IPS-NIHi7 (cell line): ENCODE data around the gene INTS1.
"Not testable (repeated sequence)": the region's sequence is repeated elsewhere in the genome, so short reads cannot be mapped to it uniquely, and the experiment has no call there.

Experiments used
- DNase-seq: peaks from one replicate; pipeline ENCODE4 v3.0.0; 2012; ENCODE audit warnings: mixed read lengths; ENCODE audit errors: extremely low spot score

Gene INTS1

DNA sequence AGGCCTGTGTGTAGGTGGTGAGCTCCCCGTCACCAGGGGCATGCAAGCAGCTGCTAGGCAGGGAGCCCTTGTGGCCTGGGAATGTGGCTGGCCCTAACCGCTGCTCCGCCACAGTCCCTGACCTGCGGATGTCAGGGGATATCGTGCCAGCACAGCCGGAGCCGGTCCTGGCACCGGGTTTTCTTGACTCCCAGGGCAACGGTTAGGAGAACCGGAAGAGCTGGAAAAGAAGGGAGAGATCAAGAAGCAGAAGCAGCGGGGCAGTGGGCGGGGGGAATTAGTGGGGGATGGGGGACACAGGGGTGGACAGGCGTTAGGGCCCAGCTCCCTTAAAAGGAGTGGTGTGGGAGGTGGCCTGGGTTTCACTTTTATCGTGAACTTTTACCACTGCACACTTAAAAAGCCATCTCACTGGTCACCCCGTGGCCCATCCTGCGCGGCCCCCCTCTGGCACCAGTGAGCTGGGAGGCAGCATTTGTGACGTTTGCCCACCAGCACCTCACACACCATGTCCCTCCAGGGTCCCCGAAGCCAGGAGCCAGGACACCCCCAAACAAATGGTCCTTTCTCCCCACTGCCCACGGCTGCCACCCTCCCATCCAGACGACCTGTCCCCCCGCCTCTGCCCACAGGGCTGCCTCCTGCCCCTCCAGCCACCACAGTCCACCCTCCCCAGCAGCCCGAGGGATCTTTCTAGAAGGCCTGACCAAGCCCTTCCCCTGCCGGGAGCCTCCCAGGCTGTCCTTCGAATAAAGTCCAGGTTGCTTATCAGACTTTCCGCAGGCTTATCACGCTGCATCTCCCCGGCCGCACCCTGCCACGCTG lies 43.2 kb downstream of the INTS1 start:
- peak; percentile 67 for DNase-seq

DNA sequence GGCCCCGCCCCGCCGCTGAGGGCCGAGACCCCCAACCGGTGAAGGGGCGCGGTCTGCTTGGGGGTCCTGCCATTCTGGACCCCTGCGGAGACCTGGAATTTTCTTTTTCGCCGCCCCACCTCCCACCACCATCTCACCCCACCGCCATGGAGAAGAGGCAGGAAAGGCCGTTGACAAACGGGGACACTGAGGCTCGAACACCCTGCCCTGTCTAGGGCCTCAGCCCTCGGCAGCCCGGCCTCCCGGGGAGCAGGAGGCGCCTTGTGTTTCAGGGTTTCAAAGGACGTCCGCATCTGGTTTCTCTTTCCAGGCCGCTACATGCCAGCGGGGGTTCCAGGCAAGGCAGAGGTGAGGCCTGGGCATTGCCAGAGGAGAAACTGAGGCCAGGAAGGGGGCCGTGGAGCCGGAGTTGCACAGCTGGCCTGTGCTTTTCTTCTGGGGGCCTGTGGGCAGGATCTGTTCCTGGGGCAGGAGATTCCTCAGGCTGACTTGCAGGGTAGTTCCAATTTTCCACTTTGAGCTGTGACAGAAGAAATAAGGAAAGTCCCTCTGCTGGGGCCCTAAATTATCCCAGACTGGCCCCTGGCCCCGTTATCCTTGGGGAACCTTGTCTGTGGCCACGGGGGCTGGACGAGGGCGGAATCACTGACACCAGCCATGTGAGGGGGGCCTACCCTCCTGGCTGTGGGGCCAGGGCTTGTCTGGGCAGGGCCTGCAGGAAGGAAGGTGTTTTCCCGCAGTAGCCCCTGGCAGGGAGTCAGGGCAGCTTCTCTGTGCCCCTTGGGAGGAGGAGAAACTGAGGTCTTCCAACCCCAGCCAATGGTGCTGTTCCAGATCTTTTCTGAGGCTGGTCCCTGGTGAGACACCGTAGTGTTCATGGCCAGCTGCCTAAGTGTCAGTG lies 44.0 kb downstream of the INTS1 start:
- peak; percentile 47 for DNase-seq

DNA sequence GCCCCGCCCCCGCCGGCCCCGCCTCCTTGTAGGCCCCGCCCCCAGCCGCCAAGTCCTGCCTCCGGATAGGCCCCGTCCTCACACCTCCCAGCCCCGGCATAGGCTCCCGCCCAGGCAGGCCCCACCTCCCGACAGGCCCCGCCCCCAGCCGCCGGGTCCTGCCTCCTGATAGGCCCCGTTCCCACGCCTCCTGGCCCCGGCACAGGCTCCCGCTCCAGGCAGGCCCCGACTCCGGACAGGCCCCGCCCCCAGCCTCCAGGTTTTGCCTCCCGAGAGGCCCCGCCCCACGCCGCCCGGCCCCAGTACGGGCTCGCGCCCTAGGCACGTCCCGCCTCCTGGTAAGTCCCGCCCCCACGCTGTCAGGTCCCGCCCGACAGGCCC lies 44.7 kb downstream of the INTS1 start:
- peak; percentile 100 for DNase-seq

DNA sequence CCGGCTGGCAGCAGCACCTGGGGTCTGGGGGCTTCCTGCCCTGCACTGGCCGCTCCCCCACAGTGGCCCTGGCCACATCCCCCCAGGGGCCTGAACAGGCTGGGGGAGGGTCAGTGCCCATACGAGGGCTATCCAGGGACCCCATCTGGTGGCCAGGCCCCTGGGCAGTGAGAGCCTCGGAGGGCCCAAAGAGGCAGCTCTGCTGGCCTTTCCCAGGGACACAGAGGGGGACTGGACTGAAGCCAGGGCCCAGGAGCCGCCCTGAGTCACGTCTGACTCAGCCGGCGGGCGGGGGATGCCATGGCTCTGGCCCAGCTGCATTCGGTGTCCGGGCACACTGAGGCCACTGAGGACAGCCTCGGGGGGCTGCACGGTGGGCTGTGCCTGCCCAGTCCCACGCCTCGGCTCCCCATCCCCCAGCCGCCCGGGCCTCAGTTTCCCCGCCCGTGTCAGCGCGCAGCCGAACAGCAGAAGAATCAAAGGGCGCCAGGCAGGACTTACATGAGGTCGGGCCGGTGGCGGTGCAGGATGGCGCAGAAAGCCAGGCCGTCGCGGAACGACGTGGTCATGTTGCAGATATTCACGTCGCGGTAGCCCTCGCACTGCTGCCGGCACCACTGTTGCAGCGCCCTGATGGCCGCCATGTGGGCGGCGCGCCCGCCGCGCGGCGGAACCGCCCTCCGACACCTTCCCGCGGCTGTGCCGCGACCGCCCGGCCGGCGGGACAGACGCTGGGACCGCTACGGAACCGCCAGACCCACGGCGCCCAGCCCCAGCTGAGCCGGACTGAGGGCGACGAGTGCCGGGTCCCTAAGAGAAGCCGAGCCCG lies 45.3 kb downstream of the INTS1 start, which contains the start of gene MICALL2:
MICALL2 (minus strand) TSS at position 788 of the 829 bp plus-strand sequence; CDS start at position 644, 144 bp downstream.
- peak; percentile 74 for DNase-seq

DNA sequence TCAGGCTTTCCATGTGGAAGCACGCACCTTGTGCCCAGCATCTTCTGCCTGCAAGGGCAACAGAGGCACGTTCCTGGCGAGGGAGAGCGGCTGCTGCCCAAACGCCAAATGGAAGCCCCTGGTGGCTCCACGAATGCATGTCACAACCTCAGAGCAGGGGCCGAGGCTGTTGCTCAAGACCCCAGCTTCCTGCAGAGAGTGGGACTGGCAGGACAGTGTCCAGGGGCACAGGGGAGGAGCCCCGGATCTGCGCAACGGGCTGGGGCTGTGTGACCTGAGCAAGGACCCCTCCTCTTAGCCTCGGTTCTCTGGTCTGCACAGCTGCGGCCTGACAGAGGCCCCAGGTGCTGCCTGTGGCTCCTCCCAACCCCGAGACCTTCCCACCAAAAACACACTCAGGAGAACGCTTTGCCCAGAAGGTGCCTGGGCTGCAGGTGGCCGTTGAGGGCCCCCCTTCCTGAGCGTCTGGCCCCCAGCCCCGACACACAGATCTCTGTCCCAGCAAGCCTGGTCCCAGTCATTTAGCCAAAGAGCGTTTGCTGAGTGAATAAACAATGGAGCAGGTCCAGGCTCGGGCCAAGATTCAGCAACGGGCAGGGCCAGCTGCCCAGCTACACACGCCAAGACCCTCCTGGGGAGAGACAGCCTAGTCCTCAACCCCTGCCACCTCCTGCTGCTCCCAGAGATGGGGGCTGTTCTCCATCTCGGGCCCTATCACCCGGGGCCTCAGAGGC lies 46.1 kb downstream of the INTS1 start:
- DNase-seq: no peak

DNA sequence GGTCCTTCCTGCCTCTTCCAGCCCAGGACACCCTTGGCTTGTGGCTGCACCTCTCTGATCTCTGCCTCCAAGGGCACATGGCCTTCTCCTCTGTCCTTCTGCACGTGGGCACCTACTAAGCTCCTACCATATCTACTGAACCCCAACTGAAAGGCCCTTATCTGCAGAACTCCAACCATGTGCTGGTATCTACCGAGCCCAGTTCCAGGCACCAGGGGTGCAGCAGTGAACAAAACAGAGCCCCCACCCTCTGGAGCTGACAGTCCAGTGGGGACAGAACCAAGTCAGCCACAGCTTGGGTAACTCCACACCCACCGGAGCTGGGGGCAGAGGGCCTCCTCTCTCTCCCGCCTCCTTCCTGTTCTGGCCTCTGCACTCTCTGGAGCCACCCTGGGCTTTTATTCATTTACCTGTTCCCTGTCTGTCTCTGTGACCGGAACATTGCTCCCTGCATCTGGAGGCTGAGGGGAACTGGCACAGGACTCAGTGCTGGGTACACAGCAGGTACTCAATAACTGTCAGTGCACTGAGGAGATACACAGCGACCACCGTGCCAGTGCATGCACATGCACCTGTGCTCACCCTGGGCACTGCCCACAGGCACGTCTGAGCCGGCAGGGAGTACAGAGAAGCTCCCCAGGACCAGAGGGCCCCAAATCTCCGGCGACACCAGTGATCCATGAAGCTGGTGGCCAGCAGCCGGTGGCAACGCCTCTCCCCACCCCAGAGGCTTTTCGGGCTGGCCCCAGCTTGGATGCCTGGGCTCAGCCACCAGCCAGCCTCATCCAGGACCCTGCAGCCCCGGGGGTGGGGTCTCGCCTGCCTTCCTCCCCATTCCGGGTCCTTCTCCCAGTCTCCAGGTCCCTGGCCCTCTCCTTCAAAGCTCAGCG lies 46.9 kb downstream of the INTS1 start:
- no peak for DNase-seq

DNA sequence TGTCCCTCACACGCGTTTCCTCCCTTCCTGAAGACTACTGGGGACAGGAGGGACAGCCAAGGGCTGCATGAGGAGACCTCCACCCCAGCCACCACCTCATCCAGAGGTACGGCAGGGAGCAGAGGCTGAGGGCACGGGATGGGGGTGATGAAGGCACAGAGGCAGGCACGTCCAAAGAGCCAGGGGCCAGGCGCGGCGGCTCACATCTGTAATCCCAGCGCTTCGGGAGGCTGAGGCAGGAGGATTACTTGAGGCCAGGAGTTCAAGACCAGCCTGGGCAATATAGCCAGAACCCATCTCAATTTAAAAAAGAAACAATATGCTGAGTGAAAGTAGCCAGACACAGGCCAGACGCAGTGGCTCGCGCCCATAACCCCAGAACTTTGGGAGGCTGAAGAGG lies 48.2 kb downstream of the INTS1 start:
- DNase-seq: no peak

DNA sequence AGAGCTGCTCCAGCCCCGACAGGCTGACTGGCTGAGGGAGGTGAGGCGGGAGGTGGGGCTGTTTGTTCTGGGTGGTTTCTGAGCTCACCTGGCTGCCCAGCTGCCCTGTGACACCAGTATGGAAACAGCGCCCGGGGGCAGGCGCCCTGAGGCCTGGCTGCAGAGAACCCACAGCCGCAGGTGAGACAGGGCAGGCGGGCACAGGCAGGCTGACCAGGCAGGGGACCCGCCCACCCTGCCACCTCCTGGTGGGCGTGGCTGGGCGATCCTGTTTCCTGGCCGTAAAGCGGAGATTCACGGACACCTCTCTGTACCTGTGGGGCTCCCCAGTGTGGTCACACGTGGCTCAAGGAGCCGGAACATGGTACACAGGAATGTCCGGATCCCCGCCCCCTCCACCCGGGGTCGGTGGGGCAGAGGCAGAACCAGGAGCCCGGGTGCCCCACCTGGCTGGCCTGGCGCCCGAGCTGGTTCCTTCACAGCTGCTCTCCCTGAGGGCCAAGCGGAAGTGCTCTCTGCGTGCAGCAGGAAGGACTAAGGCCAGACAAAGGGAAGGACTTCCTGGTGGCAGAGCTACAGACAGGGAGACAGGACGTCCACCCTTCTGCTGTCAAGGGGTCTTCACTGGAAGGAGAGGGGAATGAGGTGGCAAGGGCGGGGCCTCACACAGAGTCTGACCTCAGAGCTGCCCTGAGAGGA lies 48.8 kb downstream of the INTS1 start:
- DNase-seq: no peak

DNA sequence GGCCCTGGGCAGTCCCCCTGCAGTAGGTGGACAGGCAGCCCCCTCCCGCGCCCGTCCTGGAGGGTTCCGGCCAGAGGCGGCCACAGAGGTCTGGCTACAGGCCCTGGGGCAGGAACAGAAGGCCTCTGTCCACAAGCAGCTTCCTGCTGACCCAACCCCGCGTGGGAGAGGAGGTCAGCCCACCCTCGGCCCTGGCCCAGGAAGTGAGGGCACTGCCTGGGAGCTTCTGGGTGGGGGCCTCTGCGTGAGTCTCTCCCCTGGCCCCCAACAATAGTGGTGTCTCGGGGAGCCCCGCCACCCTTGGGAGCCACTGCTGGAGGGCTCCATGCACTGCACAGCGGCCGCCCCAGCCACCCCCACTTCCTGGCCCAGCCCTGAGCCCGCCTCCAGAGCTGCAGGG lies 49.6 kb downstream of the INTS1 start:
- DNase-seq: no peak

DNA sequence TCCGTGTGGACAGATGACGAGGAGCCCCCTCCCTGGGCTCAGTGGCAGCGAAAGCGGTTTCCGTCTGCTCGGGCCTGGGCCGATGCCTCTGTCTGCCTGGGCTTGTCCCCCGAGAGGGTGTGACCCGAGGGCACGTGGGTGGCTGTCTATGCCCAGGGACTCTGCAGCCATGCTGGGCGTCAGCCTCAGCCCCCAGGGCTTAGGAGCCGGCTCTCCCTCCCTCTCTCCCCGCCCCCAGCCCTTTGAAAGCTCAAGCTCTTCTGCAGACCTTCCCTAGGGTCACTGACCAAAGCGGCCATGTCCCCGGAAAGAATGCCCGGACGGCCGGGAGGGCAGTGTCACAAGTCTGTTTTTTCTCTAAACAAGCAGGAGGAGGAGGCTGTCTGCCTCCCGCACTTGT lies 52.0 kb downstream of the INTS1 start:
- no peak for DNase-seq

DNA sequence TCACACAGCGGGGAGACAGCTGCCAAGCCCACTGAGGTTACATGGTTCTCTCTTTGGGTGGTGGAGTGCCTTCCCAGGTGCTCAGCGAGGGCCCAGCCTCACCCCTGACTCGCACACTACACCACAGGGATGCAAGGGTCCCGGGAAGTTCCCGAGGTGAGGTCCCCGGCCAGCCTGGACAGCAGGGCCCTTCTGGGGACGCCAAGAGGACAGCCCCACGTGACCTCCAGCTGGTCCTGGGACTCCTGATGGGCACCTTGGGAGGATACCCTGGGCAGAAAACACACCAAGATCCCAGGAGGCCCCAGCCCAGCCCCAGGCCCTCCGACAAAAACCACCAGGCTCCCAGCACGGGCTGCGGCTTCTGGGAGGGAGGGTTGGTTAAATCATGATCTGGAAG lies 53.2 kb downstream of the INTS1 start:
- no peak for DNase-seq

DNA sequence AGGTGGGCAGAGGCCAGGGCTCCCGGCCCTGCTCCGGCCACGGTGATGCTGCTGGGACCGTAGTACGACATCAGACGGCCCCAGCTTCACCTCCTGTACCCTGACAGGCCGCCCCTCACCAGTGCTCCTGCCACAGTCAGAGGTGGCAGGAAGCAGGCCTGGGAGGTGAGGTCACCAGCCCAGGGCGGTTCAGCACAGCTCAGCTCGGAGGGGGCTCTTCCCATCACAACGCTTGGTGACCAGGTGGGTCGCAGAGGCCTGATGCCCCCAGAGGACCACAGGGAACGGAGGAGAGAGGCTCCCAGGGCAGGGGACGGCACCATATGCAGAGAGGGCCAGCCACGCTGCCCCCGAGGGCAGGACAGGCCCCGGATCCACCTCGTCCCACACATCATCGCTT lies 53.8 kb downstream of the INTS1 start:
- no peak for DNase-seq

DNA sequence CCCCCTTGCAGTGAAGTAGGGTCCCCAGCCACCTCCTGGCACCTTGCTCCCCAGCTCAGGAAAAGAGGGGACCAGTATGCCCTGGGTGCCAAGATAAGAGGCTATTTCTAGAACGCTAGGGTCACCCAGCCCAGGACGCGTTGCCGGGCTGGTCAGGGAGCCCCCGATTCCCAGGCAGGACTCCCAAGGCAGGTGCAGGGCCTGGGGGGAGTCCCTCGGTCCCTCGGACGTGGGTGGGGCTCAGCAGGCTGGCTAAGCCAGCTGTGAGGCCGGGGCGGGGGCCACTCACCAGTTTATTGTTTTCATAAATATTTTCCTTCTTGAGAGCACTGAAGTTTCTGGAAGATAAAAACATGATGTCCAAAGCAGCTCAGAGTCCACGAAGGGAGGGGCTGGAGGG lies 54.2 kb downstream of the INTS1 start:
- no peak for DNase-seq

DNA sequence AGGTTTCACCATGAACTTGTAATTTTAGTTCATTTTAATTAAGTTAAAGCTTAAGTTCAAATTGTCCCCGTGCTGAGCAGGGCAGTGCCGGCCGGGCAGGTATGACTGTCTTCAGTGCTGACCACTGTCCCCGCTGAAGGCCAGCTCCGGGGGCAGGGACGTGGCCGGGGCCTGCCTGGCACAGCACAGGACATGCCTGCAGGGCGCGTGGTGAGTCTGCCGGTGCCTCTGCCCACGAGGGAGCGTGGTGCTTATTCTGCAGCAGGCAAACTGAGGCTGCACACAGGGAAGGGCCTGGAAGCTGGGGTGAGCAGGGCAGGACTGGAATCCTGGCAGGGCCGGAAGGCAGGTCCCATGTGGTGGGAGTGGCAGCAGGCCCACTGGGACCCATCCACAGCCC lies 54.7 kb downstream of the INTS1 start:
- DNase-seq: no peak

DNA sequence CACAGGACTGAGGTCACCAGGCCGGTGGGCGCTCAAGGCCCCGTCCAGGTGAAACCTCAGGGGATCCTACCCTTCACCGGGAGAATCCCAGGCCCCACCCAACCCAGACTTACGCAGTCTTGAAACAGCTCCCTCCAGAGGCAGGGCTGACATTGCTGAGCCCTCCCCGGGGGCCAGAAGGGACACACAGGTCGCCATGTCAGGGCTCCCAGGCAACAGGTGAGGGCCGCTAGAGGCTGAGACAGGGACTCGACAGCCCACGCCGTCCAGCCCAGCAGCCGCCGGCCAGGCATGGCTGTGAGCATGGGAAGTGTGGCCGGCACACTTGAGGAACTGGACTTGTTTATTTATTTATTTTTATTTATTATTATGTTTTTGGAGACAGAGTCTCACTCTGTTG lies 55.2 kb downstream of the INTS1 start:
- DNase-seq: no peak

DNA sequence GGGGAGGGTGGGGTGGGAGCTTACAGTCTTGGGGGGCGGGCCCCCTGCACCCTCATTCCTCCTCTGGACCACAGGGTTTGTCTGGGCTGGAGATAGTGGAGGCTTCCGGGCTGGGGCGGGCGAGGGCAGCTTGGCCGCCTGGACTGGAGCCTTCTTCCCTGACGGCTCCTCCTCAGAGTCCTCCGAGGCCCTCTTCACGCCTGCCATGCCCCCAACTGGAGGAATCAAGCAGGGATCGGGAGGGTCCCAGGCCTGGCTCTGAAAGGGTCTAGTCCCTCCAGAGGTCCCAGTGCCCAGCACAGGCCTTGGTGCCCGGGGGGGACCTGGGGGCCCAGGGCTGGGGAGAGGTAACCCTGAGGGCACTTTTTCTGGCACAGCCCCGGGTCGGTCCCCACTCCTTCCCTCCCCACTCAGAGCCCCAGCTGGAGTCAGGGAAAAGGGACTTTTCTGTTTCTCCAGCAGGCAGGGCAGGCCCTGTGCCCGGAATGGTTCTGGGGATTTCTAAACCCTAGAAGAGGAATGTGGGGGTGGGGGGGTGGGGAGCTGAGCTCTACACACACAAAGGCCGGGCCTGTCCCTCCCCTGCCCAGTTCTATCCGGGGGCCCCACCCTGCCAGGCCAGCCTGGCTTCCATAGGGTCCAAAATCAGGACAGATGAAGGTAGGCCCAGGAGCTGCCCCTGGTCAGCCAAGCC lies 56.5 kb downstream of the INTS1 start:
- DNase-seq: no peak

DNA sequence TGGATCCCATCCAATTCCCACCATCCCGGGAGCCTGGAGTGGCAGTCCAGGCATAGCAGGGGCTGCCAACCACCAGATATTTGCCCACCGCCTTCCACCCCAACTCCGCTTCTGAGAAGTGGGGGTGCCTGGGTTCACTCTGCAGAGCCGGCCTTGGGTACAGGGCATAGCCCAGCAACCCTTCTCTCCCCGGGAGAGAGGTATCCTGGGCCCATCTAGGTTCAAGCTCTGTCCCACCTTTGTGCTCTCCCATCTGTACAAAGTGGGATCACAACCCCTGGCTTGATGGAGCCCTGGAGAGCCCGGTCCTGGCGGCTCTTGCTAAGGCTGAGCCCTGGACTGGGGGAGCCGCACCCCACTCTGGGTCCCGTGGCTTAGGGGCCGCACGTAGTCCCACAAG lies 57.1 kb downstream of the INTS1 start:
- DNase-seq: no peak

DNA sequence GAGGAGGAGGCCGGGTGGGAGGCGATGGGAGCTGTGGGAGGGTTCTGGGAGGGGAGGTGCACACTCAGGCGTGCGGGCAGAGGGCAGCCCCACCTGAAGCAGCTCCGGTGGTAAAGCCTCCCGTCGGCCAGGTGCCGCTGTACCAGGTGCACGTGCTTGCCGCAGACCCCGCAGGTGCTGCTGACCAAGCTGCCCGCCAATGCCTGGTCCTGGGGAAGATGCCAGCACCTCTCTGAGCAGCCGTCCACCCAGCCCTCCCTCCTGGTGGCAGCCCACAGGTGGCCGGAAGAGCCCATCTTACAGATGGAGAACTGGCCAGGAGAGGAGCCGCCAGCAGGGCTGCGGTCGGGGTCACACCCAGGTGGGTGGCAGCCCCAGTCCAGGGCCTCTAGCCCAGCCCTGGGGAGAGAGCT lies 57.6 kb downstream of the INTS1 start:
- no peak for DNase-seq

DNA sequence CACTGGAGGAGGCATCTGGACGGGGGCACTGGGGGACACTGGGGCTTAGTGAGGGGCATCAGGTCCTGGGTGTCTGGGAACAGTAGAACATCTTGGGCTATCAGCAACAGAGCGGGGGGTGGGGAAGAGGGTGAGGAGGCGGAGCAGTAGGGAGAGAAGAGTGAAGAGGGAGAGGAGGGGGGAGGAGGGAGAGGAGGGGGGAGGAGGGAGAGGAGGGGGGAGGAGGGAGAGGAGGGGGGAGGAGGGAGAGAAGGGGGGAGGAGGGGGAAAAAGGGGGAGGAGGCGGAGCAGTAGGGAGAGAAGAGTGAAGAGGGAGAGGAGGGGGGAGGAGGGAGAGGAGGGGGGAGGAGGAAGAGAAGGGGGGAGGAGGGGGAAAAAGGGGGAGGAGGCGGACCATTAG lies 58.2 kb downstream of the INTS1 start:
- not testable (repeated sequence) for DNase-seq
